Activated B cell treated with CpG ODN at 0.5 μM for 24 hours (primary cell): ENCODE measurements around the gene FMOD. TPM values are rescaled to one million over a fixed set of nuclear protein-coding genes. Genes with fewer than 3 reads are reported as not detected.

ENCODE experiments used
- ATAC-seq: fragments of 200-7000 bp; cut with Tn5 transposase; one replicate; pipeline ENCODE4 v1.10.0; 2021; ENCODE audit warnings: low read depth, mild to moderate bottlenecking, moderate library complexity
- CTCF ChIA-PET: fragments of 350-600 bp; sonication (Branson Sonifier 250); formaldehyde crosslinking; loops from one replicate; lab custom pipeline; 2021; ENCODE audit warnings: antibody characterized with exemption; lab: Charles Lee
- POLR2A ChIA-PET: fragments of 350-600 bp; sonication (Branson Sonifier 250); formaldehyde crosslinking; loops from one replicate; lab custom pipeline; 2021; ENCODE audit warnings: antibody characterized with exemption; lab: Charles Lee
- DNase-seq: peaks from one replicate; pipeline ENCODE4 v3.0.0; 2022
- H3K27ac Mint-ChIP-seq: one replicate; pipeline ENCODE4 v1.8.0; 2020; ENCODE audit warnings: mixed read lengths
- H3K27me3 Mint-ChIP-seq: one replicate; pipeline ENCODE4 v1.8.0; 2021; ENCODE audit warnings: mixed read lengths
- H3K36me3 Mint-ChIP-seq: one replicate; pipeline ENCODE4 v1.8.0; 2021; ENCODE audit warnings: low read depth, mixed read lengths
- H3K4me1 Mint-ChIP-seq: one replicate; pipeline ENCODE4 v1.8.0; 2021; ENCODE audit warnings: mixed read lengths
- H3K4me3 Mint-ChIP-seq: one replicate; pipeline ENCODE4 v1.8.0; 2020; ENCODE audit warnings: mild to moderate bottlenecking, mixed read lengths
- H3K9me3 Mint-ChIP-seq: one replicate; pipeline ENCODE4 v1.8.0; 2020; ENCODE audit warnings: mixed read lengths
- CTCF ChIP-seq: fragments of 200-600 bp; IDR thresholded peaks from one replicate; pipeline ENCODE4 v1.8.0; 2022; ENCODE audit warnings: antibody characterized with exemption, mild to moderate bottlenecking
- intact Hi-C: fragments of 100-400 bp; cut with micrococcal nuclease; formaldehyde crosslinking; loops from one replicate; pipeline ENCODE4 v1.15.1; 2024
- total RNA-seq: library from RNA; stranded (reverse); gene quantifications from 2 replicates; pipeline ENCODE4 v1.2.3, GENCODE V29; 2022

FMOD gene
- total RNA-seq, 1 donor from 2014 or later, result not detected

- POLR2A ChIA-PET, result interaction anchor here (1.2 to 4.6 kb wide), 5 partner anchors 9 to 27 kb away, joined by 3 to 92 read pairs (median 23); no protein-coding TSS in a partner anchor
- H3K9me3 Mint-ChIP-seq, result no peaks in the 10 kb centered on the region
- H3K27me3 Mint-ChIP-seq, result no peaks in the 10 kb centered on the region
- CTCF ChIA-PET, result interaction anchor here (0.8 to 3.0 kb wide), 15 partner anchors 8 to 41 kb away, joined by 3 to 22 read pairs (median 6); no protein-coding TSS in a partner anchor
- H3K4me3 Mint-ChIP-seq, result peak overlapping the region; percentile 61
- peak; percentile 70 for ATAC-seq
- intact Hi-C loops, result no loop called here
- no peak for TF ChIP-seq CTCF
- H3K36me3 Mint-ChIP-seq, result no peaks in the 10 kb centered on the region
- peaks cover 95% of the 10 kb centered on the region for H3K4me1 Mint-ChIP-seq
- peak overlapping the region; percentile 91 for H3K27ac Mint-ChIP-seq
- DNase-seq, result no peak
These were observed 51.8 kb downstream of the FMOD start for GRCh38 chr1:203299169-203299568.

GRCh38 chr1:203296460-203297073 is 54.4 kb downstream of the FMOD start:
- POLR2A ChIA-PET, result interaction anchor here (0.6 to 31.2 kb wide), 3 partner anchors 15 to 1999 kb away, joined by 5 to 1942 read pairs (median 1136); partner anchors contain the start of gene BTG2

GRCh38 chr1:203295796-203296195 is 55.1 kb downstream of the FMOD start:
- DNase-seq (no peak), ATAC-seq (peak; percentile 56)
- ChIA-PET POLR2A (interaction anchor here (0.6 to 31.2 kb wide), 4 partner anchors 16 to 2000 kb away, joined by 5 to 1942 read pairs (median 574); partner anchors contain the start of gene BTG2), CTCF (interaction anchor here (0.6 to 2.3 kb wide), 7 partner anchors 10 to 46 kb away, joined by 3 to 9 read pairs (median 4); no protein-coding TSS in a partner anchor)
- intact Hi-C loops, result no loop called here
- Mint-ChIP-seq H3K27me3 (no peaks in the 10 kb centered on the region), H3K4me3 (peak overlapping the region; percentile 30), H3K9me3 (no peaks in the 10 kb centered on the region), H3K27ac (peak overlapping the region; percentile 91), H3K36me3 (no peaks in the 10 kb centered on the region), H3K4me1 (peaks cover 95% of the 10 kb centered on the region)
- no peak for TF ChIP-seq CTCF

More at GRCh38 chr1:203296460-203297073, 54.4 kb downstream of the FMOD start:
- peaks cover 95% of the 10 kb centered on the region for H3K4me1 Mint-ChIP-seq
- H3K27ac Mint-ChIP-seq, result peak overlapping the region; percentile 91
- DNase-seq (no peak), ATAC-seq (no peak)
- no peaks in the 10 kb centered on the region for H3K27me3 Mint-ChIP-seq
- peak overlapping the region; percentile 21 for H3K4me3 Mint-ChIP-seq
- H3K36me3 Mint-ChIP-seq, result no peaks in the 10 kb centered on the region
- intact Hi-C loops, result no loop called here
- CTCF ChIA-PET, result interaction anchor here (0.6 to 2.3 kb wide), 4 partner anchors 10 to 44 kb away, joined by 3 to 9 read pairs (median 4); no protein-coding TSS in a partner anchor
- no peak for TF ChIP-seq CTCF
- no peaks in the 10 kb centered on the region for H3K9me3 Mint-ChIP-seq

- no peak for TF ChIP-seq CTCF
- intact Hi-C loops, result no loop called here
- Mint-ChIP-seq H3K27me3 (no peaks in the 10 kb centered on the region), H3K27ac (peak overlapping the region; percentile 100), H3K4me1 (peaks cover 95% of the 10 kb centered on the region), H3K9me3 (no peaks in the 10 kb centered on the region), H3K36me3 (peaks cover 3% of the 10 kb centered on the region), H3K4me3 (peak overlapping the region; percentile 85)
- DNase-seq (no peak), ATAC-seq (no peak)
- ChIA-PET POLR2A (interaction anchor here (0.6 to 31.2 kb wide), 5 partner anchors 20 to 352 kb away, joined by 7 to 1942 read pairs (median 50); partner anchors contain the start of gene BTG2), CTCF (interaction anchor here (1.2 to 9.2 kb wide), 7 partner anchors 8 to 34 kb away, joined by 3 to 100 read pairs (median 23); partner anchors contain the start of gene BTG2)
These were observed 59.5 kb downstream of the FMOD start for GRCh38 chr1:203291201-203292096.

Other genes starting within 250 kb of the FMOD start
- not detected in 2 replicates for gene ADORA1, start 223.4 kb downstream of the FMOD start, total RNA-seq
- gene MYBPH, start 175.3 kb downstream of the FMOD start, total RNA-seq, result not detected in 2 replicates
- gene CHI3L1, start 164.4 kb downstream of the FMOD start, total RNA-seq, result 0.38 TPM in 1 of 2 replicates, not detected in the other
- 6.5 and 6.6 TPM in 2 replicates for gene CHIT1, start 121.4 kb downstream of the FMOD start, total RNA-seq
- gene BTG2, start 45.6 kb downstream of the FMOD start, total RNA-seq, result 419 and 448 TPM in 2 replicates
- gene PRELP, start 124.7 kb upstream of the FMOD start, total RNA-seq, result not detected in 2 replicates
- not detected in 2 replicates for gene OPTC, start 143.0 kb upstream of the FMOD start, total RNA-seq